NT2/D1 (cell line): ENCODE results near the gene CCZ1.
"Not testable (repeated sequence)": the region's sequence is repeated elsewhere in the genome, so short reads cannot be mapped to it uniquely, and the experiment has no call there.

ENCODE experiments used
- DNase-seq: peaks from one replicate; pipeline ENCODE4 v3.0.0-alpha.2; 2011; ENCODE audit warnings: low read depth, low spot score
- H3K27me3 ChIP-seq: 2 replicates; pipeline ENCODE4 v1.6.0; 2011; ENCODE audit warnings: mild to moderate bottlenecking; ENCODE audit not compliant: insufficient read length, insufficient read depth
- H3K36me3 ChIP-seq: 2 replicates; pipeline ENCODE4 v1.6.1; 2011; ENCODE audit warnings: mild to moderate bottlenecking, low read length, mixed read lengths; ENCODE audit not compliant: insufficient read depth, insufficient read length
- H3K4me1 ChIP-seq: 2 replicates; pipeline ENCODE4 v1.5.1; 2011; ENCODE audit not compliant: insufficient read depth, insufficient read length
- H3K4me3 ChIP-seq: 2 replicates; pipeline ENCODE4 v1.5.1; 2011; ENCODE audit warnings: low read depth; ENCODE audit not compliant: insufficient read length
- H3K9ac ChIP-seq: 2 replicates; pipeline ENCODE4 v1.6.0; 2011; ENCODE audit warnings: low read depth; ENCODE audit not compliant: insufficient read length
- H3K9me3 ChIP-seq: 2 replicates; pipeline ENCODE4 v1.5.1; 2011; ENCODE audit warnings: mild to moderate bottlenecking, low read length; ENCODE audit not compliant: insufficient read depth
- SUZ12 ChIP-seq: IDR thresholded peaks from 2 replicates; pipeline ENCODE4 v1.6.1; 2011; ENCODE audit not compliant: insufficient read length, insufficient read depth; ENCODE audit errors: extremely low read depth
- YY1 ChIP-seq: IDR thresholded peaks from 2 replicates; pipeline ENCODE4 v1.6.1; 2011; ENCODE audit not compliant: insufficient read length, insufficient read depth
- ZNF274 ChIP-seq: IDR thresholded peaks from 2 replicates; pipeline ENCODE4 v1.6.1; 2011; ENCODE audit warnings: mild to moderate bottlenecking, low read depth, low read length

CCZ1 gene

DNA sequence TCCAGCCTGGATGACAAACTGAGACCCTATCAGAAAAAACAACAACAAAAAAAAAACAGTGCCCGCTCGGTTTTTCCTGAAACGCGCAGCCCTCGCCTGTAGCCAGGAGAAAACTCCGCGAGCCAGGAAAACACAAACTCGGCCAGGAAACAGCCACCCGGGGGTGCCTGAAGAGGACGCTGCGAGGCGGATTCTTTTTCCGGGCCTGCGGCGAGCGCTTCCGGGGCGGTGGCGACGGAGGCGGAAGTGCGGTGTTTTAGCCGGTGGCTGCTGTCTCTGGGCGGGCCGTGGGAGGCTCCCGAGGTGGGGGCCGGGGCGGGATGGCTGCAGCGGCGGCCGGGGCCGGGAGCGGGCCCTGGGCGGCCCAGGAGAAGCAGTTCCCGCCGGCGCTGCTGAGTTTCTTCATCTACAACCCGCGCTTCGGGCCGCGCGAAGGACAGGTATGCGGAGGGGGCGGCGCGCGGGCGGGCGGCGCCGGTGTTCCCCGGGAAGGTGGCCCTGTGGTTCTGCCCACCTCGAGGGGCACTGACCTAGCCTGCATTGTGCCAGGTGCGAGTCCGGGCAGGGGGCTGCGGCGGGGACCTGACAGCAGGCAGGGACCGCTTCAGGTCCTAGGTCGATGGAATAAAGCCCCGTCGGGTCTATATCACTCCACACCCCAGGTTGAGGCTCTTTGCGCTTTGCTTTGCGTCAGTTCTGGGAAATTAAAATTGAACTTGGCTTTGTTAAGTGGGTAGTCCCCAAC, at the start of gene CCZ1:
CCZ1 (plus strand) TSS at position 254 of the 745 bp plus-strand sequence; CDS start at position 321, 67 bp downstream.
- not testable (repeated sequence) for H3K4me3 ChIP-seq, H3K4me1 ChIP-seq, H3K9ac ChIP-seq, H3K36me3 ChIP-seq, H3K9me3 ChIP-seq, H3K27me3 ChIP-seq
- peak; percentile 23 for DNase-seq

GRCh38 chr7:5850944-5851343, 47.6 kb upstream of the CCZ1 start:
- no peaks in the 10 kb centered on the region for H3K27me3 ChIP-seq
- no peak for TF ChIP-seq ZNF274
- TF ChIP-seq YY1 = no peak
- no peak for TF ChIP-seq SUZ12
- no peaks in the 10 kb centered on the region for H3K9me3 ChIP-seq
- H3K36me3 ChIP-seq = no peaks in the 10 kb centered on the region
- H3K4me3 ChIP-seq = no peak overlapping the region
- H3K9ac ChIP-seq = no peak overlapping the region
- no peak for DNase-seq
- H3K4me1 ChIP-seq = no peaks in the 10 kb centered on the region

- Histone ChIP-seq H3K4me1 (no peaks in the 10 kb centered on the region), H3K27me3 (no peaks in the 10 kb centered on the region), H3K9me3 (no peaks in the 10 kb centered on the region), H3K36me3 (no peaks in the 10 kb centered on the region), H3K4me3 (no peak overlapping the region), H3K9ac (no peak overlapping the region)
- no peak for DNase-seq
- TF ChIP-seq ZNF274 (no peak), SUZ12 (no peak), YY1 (no peak)
These were observed 43.8 kb upstream of the CCZ1 start for GRCh38 chr7:5854738-5855137.

- not testable (repeated sequence) for H3K9ac ChIP-seq, DNase-seq, H3K4me1 ChIP-seq, H3K4me3 ChIP-seq, H3K9me3 ChIP-seq, H3K27me3 ChIP-seq, H3K36me3 ChIP-seq
These were observed 41.4 kb upstream of the CCZ1 start for GRCh38 chr7:5857041-5857575.

- H3K4me3 ChIP-seq, H3K4me1 ChIP-seq, H3K9ac ChIP-seq, H3K27me3 ChIP-seq, H3K9me3 ChIP-seq, DNase-seq, H3K36me3 ChIP-seq: not testable (repeated sequence)
These were observed 40.0 kb upstream of the CCZ1 start for GRCh38 chr7:5858494-5858893.

GRCh38 chr7:5861281-5861680, 37.3 kb upstream of the CCZ1 start:
- not testable (repeated sequence) for H3K36me3 ChIP-seq, DNase-seq, H3K4me3 ChIP-seq, H3K9ac ChIP-seq, H3K27me3 ChIP-seq, H3K9me3 ChIP-seq, H3K4me1 ChIP-seq

- H3K4me3 ChIP-seq, H3K36me3 ChIP-seq, H3K9me3 ChIP-seq, DNase-seq, H3K27me3 ChIP-seq, H3K9ac ChIP-seq, H3K4me1 ChIP-seq: not testable (repeated sequence)
These were observed 35.7 kb upstream of the CCZ1 start for GRCh38 chr7:5862753-5863366.

- not testable (repeated sequence) for H3K9ac ChIP-seq, H3K9me3 ChIP-seq, DNase-seq, H3K4me1 ChIP-seq, H3K27me3 ChIP-seq, H3K4me3 ChIP-seq, H3K36me3 ChIP-seq
These were observed 33.1 kb upstream of the CCZ1 start for GRCh38 chr7:5865279-5865931.
